ENCODE measurements around the gene SERPINA6. TPM values are rescaled to one million over a fixed set of nuclear protein-coding genes. Genes with fewer than 3 reads are reported as not detected.

The SERPINA6 gene
- total RNA-seq, 1 experiment from 2014 or later = not detected

GRCh38 chr14:94305620-94306019 lies 17.5 kb downstream of the SERPINA6 start:
- BruUV-seq (replicated peaks) = no TSS peak
- no peak overlapping the region for H3K4me3 ChIP-seq (replicated peaks in 1 of 2; ENCODE audit: low read depth in 1 of 2, low read length in 2 of 2)
- ATAC-seq = no peak
- H2AFZ ChIP-seq (ENCODE audit: low read depth, low read length, poor library complexity, severe bottlenecking) = no peak overlapping the region
- H4K20me1 ChIP-seq (ENCODE audit: insufficient read depth) = no peaks in the 10 kb centered on the region
- no peaks in the 10 kb centered on the region for H3K4me1 ChIP-seq (ENCODE audit: control insufficient read depth in 1 of 2, insufficient read depth in 2 of 2, low read length in 2 of 2)
- H3K9me2 ChIP-seq (ENCODE audit: insufficient read depth) = no peaks in the 10 kb centered on the region
- DNase-seq (ENCODE audit: low read depth, low spot score) = no peak
- CTCF ChIA-PET = no interaction called here
- no peak overlapping the region for H3K9ac ChIP-seq (ENCODE audit: low read length)
- POLR2A ChIA-PET = no interaction called here
- no peaks in the 10 kb centered on the region for H3K36me3 ChIP-seq (ENCODE audit: control insufficient read depth in 1 of 2, insufficient read depth in 2 of 2, low read length in 2 of 2)
- no peaks in the 10 kb centered on the region for H3K27me3 ChIP-seq (ENCODE audit: insufficient read depth, low read length)
- no peak overlapping the region for H3K4me2 ChIP-seq (ENCODE audit: low read length)
- H3K9me3 ChIP-seq (ENCODE audit: control insufficient read depth in 1 of 2, insufficient read depth in 1 of 2, low read depth in 1 of 2, low read length in 2 of 2) = peaks cover 0 to 14% of the 10 kb centered on the region in 2 experiments; a peak in 1 of 4 replicates
- H3K27ac ChIP-seq (ENCODE audit: low read depth, low read length) = no peak overlapping the region
- H3K79me2 ChIP-seq (ENCODE audit: insufficient read depth, low read length) = no peaks in the 10 kb centered on the region
- intact Hi-C loops (cut with micrococcal nuclease) = no loop called here
- TF ChIP-seq TCF7L2 (IDR thresholded peaks at IDR 0.05; ENCODE audit: borderline replicate concordance, extremely low read depth, insufficient read depth, insufficient read length) (no peak), JUND (IDR thresholded peaks at IDR 0.05) (no peak), POLR2AphosphoS5 (IDR thresholded peaks at IDR 0.05; ENCODE audit: low read depth, low read length) (no peak), ZBTB33 (IDR thresholded peaks at IDR 0.05; ENCODE audit: extremely low read depth, insufficient replicate concordance, low read length) (no peak), SIN3A (IDR thresholded peaks at IDR 0.05; ENCODE audit: low read depth) (no peak), ELF1 (IDR thresholded peaks at IDR 0.05; ENCODE audit: borderline replicate concordance, low read depth) (no peak), SP1 (IDR thresholded peaks at IDR 0.05; ENCODE audit: low read depth) (no peak), YY1 (IDR thresholded peaks at IDR 0.05; ENCODE audit: extremely low read depth, insufficient replicate concordance, low read depth, low read length) (no peak), MAX (IDR thresholded peaks at IDR 0.05) (no peak), ZNF274 (IDR thresholded peaks at IDR 0.05; ENCODE audit: low read depth, low read length) (no peak), ZFX (IDR thresholded peaks at IDR 0.05) (no peak), EGR1 (IDR thresholded peaks at IDR 0.05; ENCODE audit: low read depth) (no peak), SRF (IDR thresholded peaks at IDR 0.05; ENCODE audit: low read depth) (no peak), REST (IDR thresholded peaks at IDR 0.05; ENCODE audit: low read depth) (no peak), CBX3 (IDR thresholded peaks at IDR 0.05; ENCODE audit: low read depth) (no peak), POLR2A (IDR thresholded peaks at IDR 0.05; ENCODE audit: borderline replicate concordance, extremely low read depth, insufficient read depth, insufficient read length) (no peak)
- RAD21 ChIA-PET (ENCODE audit: low non-redundant PET in 1 of 2, low total read pairs in 2 of 2, uncharacterized antibody in 2 of 2, unreplicated experiment in 2 of 2) = no interaction called here

All from HCT116 (cell line).